OCI-LY3 (cell line): ENCODE results near the gene CLMN.

Experiments
- EZH2phosphoT487 ChIP-seq: fragments of 200-600 bp; shearing (Covaris generic); IDR thresholded peaks from 2 replicates; pipeline ENCODE4 v1.6.1; 2018; ENCODE audit warnings: antibody characterized with exemption, mixed run types, low read depth
- TF ChIP-seq, protein P1 (sequence below): fragments of 200-600, 300-600 bp; sonication (generic); IDR thresholded peaks from 2 replicates; pipeline ENCODE4 v1.5.1; 2014; ENCODE audit warnings: antibody characterized with exemption, low read length, low read depth

DNA sequence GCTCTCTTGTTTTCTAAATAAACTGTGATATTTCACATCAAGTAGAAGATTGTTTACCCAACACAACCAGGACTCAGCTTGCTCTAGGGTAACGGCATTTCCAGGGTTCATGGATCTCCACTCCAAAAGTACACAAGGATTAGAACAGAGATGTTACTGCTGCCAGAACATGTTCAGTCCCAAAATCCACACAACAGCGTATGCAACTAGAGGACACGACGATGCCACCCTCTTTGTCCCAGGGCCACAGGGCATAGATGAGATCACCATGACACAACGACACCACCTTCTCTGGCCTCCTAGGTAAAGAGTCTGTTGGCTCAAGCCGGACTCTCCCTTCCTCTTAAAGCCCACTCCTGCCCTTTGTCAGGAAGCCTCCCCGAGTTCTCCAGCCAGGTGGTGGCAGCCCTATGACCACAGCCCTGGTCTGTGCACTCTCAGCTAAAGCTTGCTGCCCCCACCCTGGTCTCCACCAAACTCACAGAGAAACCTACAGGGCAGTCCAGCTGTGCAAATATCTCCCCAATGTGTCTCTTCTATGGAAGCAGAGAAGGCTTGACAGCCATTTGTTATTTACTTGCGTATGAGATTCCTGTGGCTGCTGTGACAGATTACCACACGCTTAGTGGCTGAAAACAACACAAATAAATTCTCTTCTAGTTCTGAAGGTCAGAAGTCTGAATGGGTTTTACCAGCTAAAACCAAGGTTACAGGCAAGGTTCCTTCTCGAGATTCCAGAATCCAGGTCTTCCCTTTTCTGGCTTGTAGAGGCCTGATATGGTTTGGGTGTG, 10.3 kb downstream of the CLMN start:
- TF ChIP-seq, protein P1, sequence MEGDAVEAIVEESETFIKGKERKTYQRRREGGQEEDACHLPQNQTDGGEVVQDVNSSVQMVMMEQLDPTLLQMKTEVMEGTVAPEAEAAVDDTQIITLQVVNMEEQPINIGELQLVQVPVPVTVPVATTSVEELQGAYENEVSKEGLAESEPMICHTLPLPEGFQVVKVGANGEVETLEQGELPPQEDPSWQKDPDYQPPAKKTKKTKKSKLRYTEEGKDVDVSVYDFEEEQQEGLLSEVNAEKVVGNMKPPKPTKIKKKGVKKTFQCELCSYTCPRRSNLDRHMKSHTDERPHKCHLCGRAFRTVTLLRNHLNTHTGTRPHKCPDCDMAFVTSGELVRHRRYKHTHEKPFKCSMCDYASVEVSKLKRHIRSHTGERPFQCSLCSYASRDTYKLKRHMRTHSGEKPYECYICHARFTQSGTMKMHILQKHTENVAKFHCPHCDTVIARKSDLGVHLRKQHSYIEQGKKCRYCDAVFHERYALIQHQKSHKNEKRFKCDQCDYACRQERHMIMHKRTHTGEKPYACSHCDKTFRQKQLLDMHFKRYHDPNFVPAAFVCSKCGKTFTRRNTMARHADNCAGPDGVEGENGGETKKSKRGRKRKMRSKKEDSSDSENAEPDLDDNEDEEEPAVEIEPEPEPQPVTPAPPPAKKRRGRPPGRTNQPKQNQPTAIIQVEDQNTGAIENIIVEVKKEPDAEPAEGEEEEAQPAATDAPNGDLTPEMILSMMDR, result no peak
- no peak for TF ChIP-seq EZH2phosphoT487
